Measurements from ENCODE around the gene WSCD1. TPM values are rescaled to one million over a fixed set of nuclear protein-coding genes. Genes with fewer than 3 reads are reported as not detected.

The WSCD1 gene
- 10 to 100 TPM; 25.6 to 36.3 (median 31.6) TPM for polyA plus RNA-seq (ENCODE audit: insufficient read length in 10 of 10)
- long read RNA-seq, donor 1, full-length matches to known transcripts = 8 of 8 reads
- long read RNA-seq, donor 1, partial matches to known transcripts = 0 of 8 reads
- long read RNA-seq, donor 1, other reads (novel, unspliced or antisense) = 0 of 8 reads
- long read RNA-seq, donor 2, full-length matches to known transcripts = 7 of 7 reads
- long read RNA-seq, donor 2, partial matches to known transcripts = 0 of 7 reads
- long read RNA-seq, donor 2, other reads (novel, unspliced or antisense) = 0 of 7 reads
- long read RNA-seq, donor 3 = 0 reads
- long read RNA-seq, donor 4, full-length matches to known transcripts = 2 of 2 reads
- long read RNA-seq, donor 4, partial matches to known transcripts = 0 of 2 reads
- long read RNA-seq, donor 4, other reads (novel, unspliced or antisense) = 0 of 2 reads
- long read RNA-seq, donor 5, full-length matches to known transcripts = 1 of 1 reads
- long read RNA-seq, donor 5, partial matches to known transcripts = 0 of 1 reads
- long read RNA-seq, donor 5, other reads (novel, unspliced or antisense) = 0 of 1 reads
- long read RNA-seq, donor 6, full-length matches to known transcripts = 7 of 7 reads
- long read RNA-seq, donor 6, partial matches to known transcripts = 0 of 7 reads
- long read RNA-seq, donor 6, other reads (novel, unspliced or antisense) = 0 of 7 reads
- long read RNA-seq, donor 7, full-length matches to known transcripts = 2 of 2 reads
- long read RNA-seq, donor 7, partial matches to known transcripts = 0 of 2 reads
- long read RNA-seq, donor 7, other reads (novel, unspliced or antisense) = 0 of 2 reads
- long read RNA-seq, donor 8, full-length matches to known transcripts = 4 of 4 reads
- long read RNA-seq, donor 8, partial matches to known transcripts = 0 of 4 reads
- long read RNA-seq, donor 8, other reads (novel, unspliced or antisense) = 0 of 4 reads
- long read RNA-seq, donor 9, full-length matches to known transcripts = 1 of 1 reads
- long read RNA-seq, donor 9, partial matches to known transcripts = 0 of 1 reads
- long read RNA-seq, donor 9, other reads (novel, unspliced or antisense) = 0 of 1 reads

- peak in 1 of 3 donors; percentile 44 for DNase-seq
Observed at GRCh38 chr17:6069539-6070429, at the start of gene WSCD1. Gene WSCD1, plus strand, starts transcription at chr17:6070379. Its CDS starts 10,280 bp downstream, at chr17:6080659.

- DNase-seq = no peak
Observed at GRCh38 chr17:6021011-6021400, 49.2 kb upstream of the WSCD1 start.

GRCh38 chr17:6021627-6022026 lies 48.6 kb upstream of the WSCD1 start:
- DNase-seq = no peak

- no peak for DNase-seq
Observed at GRCh38 chr17:6023036-6023831, 46.9 kb upstream of the WSCD1 start.

GRCh38 chr17:6024576-6024975 lies 45.6 kb upstream of the WSCD1 start:
- DNase-seq = no peak

GRCh38 chr17:6027342-6028024 lies 42.7 kb upstream of the WSCD1 start:
- peak; percentile 48 to 69 (median 62) for DNase-seq

- DNase-seq = peak in 1 of 3 donors; percentile 9
Observed at GRCh38 chr17:6028294-6028693, 41.9 kb upstream of the WSCD1 start.

GRCh38 chr17:6035801-6036394 lies 34.3 kb upstream of the WSCD1 start:
- DNase-seq = peak in 1 of 3 donors; percentile 12

GRCh38 chr17:6040504-6040903 lies 29.7 kb upstream of the WSCD1 start:
- DNase-seq = no peak

- DNase-seq = no peak
Observed at GRCh38 chr17:6041246-6041645, 28.9 kb upstream of the WSCD1 start.

- DNase-seq = no peak
Observed at GRCh38 chr17:6043405-6043804, 26.8 kb upstream of the WSCD1 start.

- no peak for DNase-seq
Observed at GRCh38 chr17:6044261-6044660, 25.9 kb upstream of the WSCD1 start.

- DNase-seq = no peak
Observed at GRCh38 chr17:6045621-6046357, 24.4 kb upstream of the WSCD1 start.

GRCh38 chr17:6046431-6046830 lies 23.7 kb upstream of the WSCD1 start:
- no peak for DNase-seq

GRCh38 chr17:6046931-6047330 lies 23.2 kb upstream of the WSCD1 start:
- no peak for DNase-seq

GRCh38 chr17:6047966-6048365 lies 22.2 kb upstream of the WSCD1 start:
- DNase-seq = peak in 1 of 3 donors; percentile 14

GRCh38 chr17:6048486-6048885 lies 21.7 kb upstream of the WSCD1 start:
- no peak for DNase-seq

GRCh38 chr17:6052926-6053325 lies 17.3 kb upstream of the WSCD1 start:
- no peak for DNase-seq

GRCh38 chr17:6054372-6054771 lies 15.8 kb upstream of the WSCD1 start:
- DNase-seq = no peak
